Panc1 (cell line): ENCODE data around the gene DDX59.

Source experiments
- CTCF ChIP-seq: fragments of 450-650 bp; IDR thresholded peaks from 2 replicates; pipeline ENCODE4 v1.5.1; 2017; ENCODE audit warnings: mild to moderate bottlenecking
- POLR2AphosphoS5 ChIP-seq: IDR thresholded peaks from 2 replicates; pipeline ENCODE4 v1.6.1; 2012; ENCODE audit warnings: mild to moderate bottlenecking, low read depth, low read length, moderate library complexity
- REST ChIP-seq, 2 experiments: IDR thresholded peaks; 2 replicates each; pipeline ENCODE4 v1.6.1; 2011 to 2012; ENCODE audit warnings: low read depth in 2 of 2, control low read depth in 1 of 2, low read length in 1 of 2, mild to moderate bottlenecking in 1 of 2, moderate library complexity in 1 of 2; ENCODE audit not compliant: insufficient read depth in 1 of 2
- SIN3A ChIP-seq: IDR thresholded peaks from 2 replicates; pipeline ENCODE4 v1.6.1; 2012; ENCODE audit warnings: low read depth, mild to moderate bottlenecking, low read length, moderate library complexity, borderline replicate concordance; ENCODE audit not compliant: insufficient read depth
- TCF7L2 ChIP-seq: IDR thresholded peaks from 2 replicates; pipeline ENCODE4 v1.6.1; 2011; ENCODE audit warnings: mild to moderate bottlenecking, low read depth, low read length, inconsistent platforms

- no peak for TF ChIP-seq CTCF
- no peak for TF ChIP-seq REST (IDR thresholded peaks at IDR 0.05; ENCODE audit: insufficient read depth in 1 of 2, low read depth in 2 of 2, low read length in 1 of 2)
- no peak for TF ChIP-seq POLR2AphosphoS5
- no peak for TF ChIP-seq SIN3A
- no peak for TF ChIP-seq TCF7L2
Observed at GRCh38 chr1:200693327-200693726, 23.6 kb upstream of the DDX59 start.
